ENCODE results near the gene FREM1. TPM values are rescaled to one million over a fixed set of nuclear protein-coding genes. Genes with fewer than 3 reads are reported as not detected.

The FREM1 gene
- total RNA-seq, 1 donor from 2014 or later: 62.9 TPM

- H3K4me1 Mint-ChIP-seq: peaks cover 30% of the 10 kb centered on the region
- peak overlapping the region; percentile 82 for H3K27ac Mint-ChIP-seq
- H3K36me3 Mint-ChIP-seq: no peaks in the 10 kb centered on the region
- no peak for DNase-seq (ENCODE audit: low spot score in 2 of 2, unreplicated experiment in 2 of 2)
- H3K9me3 Mint-ChIP-seq: peaks cover 10% of the 10 kb centered on the region
- no peak overlapping the region for H3K4me3 Mint-ChIP-seq
- no peaks in the 10 kb centered on the region for H3K27me3 Mint-ChIP-seq (ENCODE audit: low read depth)
- no peak for TF ChIP-seq CTCF (IDR thresholded peaks at IDR 0.05; ENCODE audit: unreplicated experiment)
These were observed 31.5 kb upstream of the FREM1 start for GRCh38 chr9:14941501-14942405.

- Mint-ChIP-seq H3K4me3 (no peak overlapping the region), H3K36me3 (no peaks in the 10 kb centered on the region), H3K4me1 (peaks cover 50% of the 10 kb centered on the region), H3K27ac (no peak overlapping the region), H3K9me3 (no peaks in the 10 kb centered on the region), H3K27me3 (ENCODE audit: low read depth) (no peaks in the 10 kb centered on the region)
- TF ChIP-seq CTCF (IDR thresholded peaks at IDR 0.05; ENCODE audit: unreplicated experiment): no peak
- DNase-seq (ENCODE audit: low spot score in 2 of 2, unreplicated experiment in 2 of 2): no peak
These were observed 29.1 kb upstream of the FREM1 start for GRCh38 chr9:14939378-14939777.

- DNase-seq (ENCODE audit: low spot score in 2 of 2, unreplicated experiment in 2 of 2): no peak
- H3K27me3 Mint-ChIP-seq (ENCODE audit: low read depth): no peaks in the 10 kb centered on the region
- H3K4me1 Mint-ChIP-seq: peaks cover 53% of the 10 kb centered on the region
- H3K36me3 Mint-ChIP-seq: no peaks in the 10 kb centered on the region
- peak overlapping the region; percentile 91 for H3K27ac Mint-ChIP-seq
- no peaks in the 10 kb centered on the region for H3K9me3 Mint-ChIP-seq
- no peak overlapping the region for H3K4me3 Mint-ChIP-seq
- no peak for TF ChIP-seq CTCF (IDR thresholded peaks at IDR 0.05; ENCODE audit: unreplicated experiment)
These were observed 27.0 kb upstream of the FREM1 start for GRCh38 chr9:14937216-14937615.

- no peaks in the 10 kb centered on the region for H3K27me3 Mint-ChIP-seq (ENCODE audit: low read depth)
- no peaks in the 10 kb centered on the region for H3K9me3 Mint-ChIP-seq
- H3K27ac Mint-ChIP-seq: peak overlapping the region; percentile 91
- H3K36me3 Mint-ChIP-seq: no peaks in the 10 kb centered on the region
- H3K4me3 Mint-ChIP-seq: no peak overlapping the region
- no peak for DNase-seq (ENCODE audit: low spot score in 2 of 2, unreplicated experiment in 2 of 2)
- peaks cover 46% of the 10 kb centered on the region for H3K4me1 Mint-ChIP-seq
- no peak for TF ChIP-seq CTCF (IDR thresholded peaks at IDR 0.05; ENCODE audit: unreplicated experiment)
These were observed 26.3 kb upstream of the FREM1 start for GRCh38 chr9:14936491-14936890.

GRCh38 chr9:14935964-14936363 lies 25.7 kb upstream of the FREM1 start:
- H3K36me3 Mint-ChIP-seq: no peaks in the 10 kb centered on the region
- H3K4me3 Mint-ChIP-seq: no peak overlapping the region
- no peak for TF ChIP-seq CTCF (IDR thresholded peaks at IDR 0.05; ENCODE audit: unreplicated experiment)
- H3K9me3 Mint-ChIP-seq: no peaks in the 10 kb centered on the region
- no peaks in the 10 kb centered on the region for H3K27me3 Mint-ChIP-seq (ENCODE audit: low read depth)
- DNase-seq (ENCODE audit: low spot score in 2 of 2, unreplicated experiment in 2 of 2): no peak
- peaks cover 45% of the 10 kb centered on the region for H3K4me1 Mint-ChIP-seq
- H3K27ac Mint-ChIP-seq: peak overlapping the region; percentile 91

All from mesothelial cell of epicardium (in vitro differentiated cells).